Heart left ventricle (tissue), 16 donors: ENCODE measurements around the gene TOLLIP. TPM values are rescaled to one million over a fixed set of nuclear protein-coding genes. Genes with fewer than 3 reads are reported as not detected.

Source experiments
- ATAC-seq, 4 donors: fragments of 200-7000 bp; cut with Tn5 transposase; one replicate each; pipeline ENCODE4 v1.9.1; 2020 to 2022; ENCODE audit warnings: moderate library complexity in 4 of 4, mild to moderate bottlenecking in 3 of 4, moderate number of reproducible peaks in 1 of 4
- DNase-seq, 5 donors: peaks; one replicate each; pipeline ENCODE4 v3.0.0-alpha.2; 2020
- H3K27ac ChIP-seq, 12 donors: fragments of 200-600 bp; sonication (generic) in 4 of 12; one replicate each; pipeline versions ENCODE4 v1.5.0 to v1.8.0; 2016 to 2022; ENCODE audit warnings: mild to moderate bottlenecking in 2 of 12
- H3K27me3 ChIP-seq, 9 donors: fragments of 200-600 bp; sonication (generic) in 2 of 9; one replicate each; pipeline versions ENCODE4 v1.5.1 to v1.8.0; 2016 to 2022; ENCODE audit warnings: mild to moderate bottlenecking in 3 of 9
- H3K36me3 ChIP-seq, 9 donors: fragments of 200-600 bp; sonication (generic) in 2 of 9; one replicate each; pipeline versions ENCODE4 v1.5.0 to v1.8.0; 2018 to 2022; ENCODE audit warnings: mild to moderate bottlenecking in 2 of 9
- H3K4me1 ChIP-seq, 12 donors: fragments of 200-600 bp; sonication (generic) in 4 of 12; one replicate each; pipeline versions ENCODE4 v1.5.0 to v1.8.0; 2016 to 2022; ENCODE audit warnings: mild to moderate bottlenecking in 3 of 12
- H3K4me3 ChIP-seq, 12 donors: fragments of 200-600 bp; sonication (generic) in 4 of 12; one replicate each; pipeline versions ENCODE4 v1.5.0 to v1.8.0; 2017 to 2022; ENCODE audit warnings: mild to moderate bottlenecking in 9 of 12, moderate library complexity in 4 of 12
- H3K9me3 ChIP-seq, 12 donors: fragments of 200-600 bp; sonication (generic) in 4 of 12; one replicate each; pipeline versions ENCODE4 v1.5.0 to v1.8.0; 2016 to 2022; ENCODE audit warnings: mild to moderate bottlenecking in 1 of 12
- POLR2A ChIP-seq, 2 donors: fragments of 450-650 bp; IDR thresholded peaks; one replicate each; pipeline ENCODE4 v1.6.1; 2017; ENCODE audit warnings: antibody characterized with exemption in 2 of 2, mild to moderate bottlenecking in 2 of 2, moderate library complexity in 2 of 2
- WGBS, 4 donors: extraction: QIAGEN DNeasy Blood & Tissue Kit in 2 of 4; methylation state at CpG; one replicate each; pipeline versions ENCODE4 v1.1.5 to v1.1.7; 2013 to 2018; 5-methylcytosine and 5-hydroxymethylcytosine counted together
- intact Hi-C, 10 donors: fragments of 100-400 bp; cut with DNase I; formaldehyde crosslinking; loops; one replicate each; pipeline versions ENCODE4 v1.11.1 to v1.14.2; 2022
- polyA plus RNA-seq, 2 donors: library from polyadenylated mRNA; stranded (reverse); fragments of 200-250 nt; gene quantifications; one replicate each; pipeline ENCODE4 v1.2.3, GENCODE V29; 2013
- total RNA-seq, 9 donors: library from RNA; depleted of rRNA in 2 of 9; stranded (reverse); fragments of >200 nt in 2 of 9; fragmentation: NEBNext Ultra II Directional in 3 of 9; extraction: Animal tissue kit (Norgen Biotek cat#: 25700) in 3 of 9; gene quantifications; one replicate each; pipeline versions ENCODE4 v1.1.0 to v1.2.4, GENCODE V29; 2016 to 2023
- TF ChIP-seq, protein P1 (sequence below), 12 donors: fragments of 200-600 bp; sonication (generic) in 4 of 12; IDR thresholded peaks; one replicate each; pipeline versions ENCODE4 v1.5.0 to v1.8.0; 2018 to 2022; ENCODE audit warnings: antibody characterized with exemption in 12 of 12, mild to moderate bottlenecking in 5 of 12
- donor health status: ischemic (EF 13 %, LVEDD 7.1; RV severe dilation, severe dysfunction).
- donor health status: healthy with polysubstance abuse.
- donor health status: DM: no; HTN: yes; CAD: no.
- donor health status: DM: no; HTN: no; CAD: no.
- donor health status: ischemic (EF 25% LVEDD 6.9; RV normal size, moderate dysfunction).
- donor health status: ischemic (EF 25% LVEDD 5.7; RV mildly dilated, moderate dysfunction).
- donor health status: healthy.
- donor health status: DM: yes; HTN: yes; CAD: no.
- donor health status: ischemic (EF 35%, LVEDD 5.7; RV mildly dilated, moderate dysfunction).
- donor health status: nonischemic (EF 11% LVEDD 7.7; RV severe dilation, severe dysfunction).
- donor health status: DM: yes; HTN: yes; CAD: no.
- donor health status: PGD.
- donor health status: ischemic (EF 29% LVEDD 5.4; RV normal size, mild dysfunction).
- donor health status: nonischemic (EF 23%, LVEDD 6.1; RV moderate dilation, normal function).

TOLLIP gene
- total and polyA plus RNA-seq, 11 donors: 27.4 to 57.2 (median 44.9) TPM

DNA sequence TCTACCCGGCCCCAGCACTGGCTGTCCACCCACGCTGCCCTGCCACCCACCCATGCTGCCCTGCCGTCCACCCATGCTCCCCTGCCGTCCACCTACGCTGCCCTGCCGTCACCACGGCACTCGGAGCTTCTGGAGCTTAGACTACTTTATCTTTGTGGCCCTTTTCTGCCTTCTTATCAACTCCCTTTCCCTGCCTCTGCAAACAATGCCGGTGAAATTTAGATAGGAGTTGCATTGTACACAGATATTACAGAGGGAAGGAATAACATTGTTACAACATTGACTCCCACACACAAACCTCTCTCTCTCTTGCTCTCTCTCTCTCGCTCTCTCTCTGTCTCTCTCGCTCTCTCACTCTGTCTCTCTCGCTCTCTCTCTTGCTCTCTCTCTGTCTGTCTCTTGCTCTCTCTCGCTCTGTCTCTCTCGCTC lies 46.6 kb upstream of the TOLLIP start:
- DNase-seq (no peak), ATAC-seq (no peak)
- H3K27ac ChIP-seq: no peak overlapping the region
- intact Hi-C loops: no loop called here
- TF ChIP-seq, protein P1, sequence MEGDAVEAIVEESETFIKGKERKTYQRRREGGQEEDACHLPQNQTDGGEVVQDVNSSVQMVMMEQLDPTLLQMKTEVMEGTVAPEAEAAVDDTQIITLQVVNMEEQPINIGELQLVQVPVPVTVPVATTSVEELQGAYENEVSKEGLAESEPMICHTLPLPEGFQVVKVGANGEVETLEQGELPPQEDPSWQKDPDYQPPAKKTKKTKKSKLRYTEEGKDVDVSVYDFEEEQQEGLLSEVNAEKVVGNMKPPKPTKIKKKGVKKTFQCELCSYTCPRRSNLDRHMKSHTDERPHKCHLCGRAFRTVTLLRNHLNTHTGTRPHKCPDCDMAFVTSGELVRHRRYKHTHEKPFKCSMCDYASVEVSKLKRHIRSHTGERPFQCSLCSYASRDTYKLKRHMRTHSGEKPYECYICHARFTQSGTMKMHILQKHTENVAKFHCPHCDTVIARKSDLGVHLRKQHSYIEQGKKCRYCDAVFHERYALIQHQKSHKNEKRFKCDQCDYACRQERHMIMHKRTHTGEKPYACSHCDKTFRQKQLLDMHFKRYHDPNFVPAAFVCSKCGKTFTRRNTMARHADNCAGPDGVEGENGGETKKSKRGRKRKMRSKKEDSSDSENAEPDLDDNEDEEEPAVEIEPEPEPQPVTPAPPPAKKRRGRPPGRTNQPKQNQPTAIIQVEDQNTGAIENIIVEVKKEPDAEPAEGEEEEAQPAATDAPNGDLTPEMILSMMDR (IDR thresholded peaks at IDR 0.05): no peak
- TF ChIP-seq POLR2A (IDR thresholded peaks at IDR 0.05): no peak
- no peaks in the 10 kb centered on the region for H3K9me3 ChIP-seq
- 34 to 45% (median 37%) methylated on average over 14 of the region's 14 CpGs for WGBS, 4 donors
- no peak overlapping the region for H3K4me3 ChIP-seq
- H3K36me3 ChIP-seq: no peaks in the 10 kb centered on the region
- H3K27me3 ChIP-seq: peaks cover 0 to 8% (median 0%) of the 10 kb centered on the region in 9 donors
- peaks cover 0 to 5% (median 0%) of the 10 kb centered on the region in 12 donors for H3K4me1 ChIP-seq

DNA sequence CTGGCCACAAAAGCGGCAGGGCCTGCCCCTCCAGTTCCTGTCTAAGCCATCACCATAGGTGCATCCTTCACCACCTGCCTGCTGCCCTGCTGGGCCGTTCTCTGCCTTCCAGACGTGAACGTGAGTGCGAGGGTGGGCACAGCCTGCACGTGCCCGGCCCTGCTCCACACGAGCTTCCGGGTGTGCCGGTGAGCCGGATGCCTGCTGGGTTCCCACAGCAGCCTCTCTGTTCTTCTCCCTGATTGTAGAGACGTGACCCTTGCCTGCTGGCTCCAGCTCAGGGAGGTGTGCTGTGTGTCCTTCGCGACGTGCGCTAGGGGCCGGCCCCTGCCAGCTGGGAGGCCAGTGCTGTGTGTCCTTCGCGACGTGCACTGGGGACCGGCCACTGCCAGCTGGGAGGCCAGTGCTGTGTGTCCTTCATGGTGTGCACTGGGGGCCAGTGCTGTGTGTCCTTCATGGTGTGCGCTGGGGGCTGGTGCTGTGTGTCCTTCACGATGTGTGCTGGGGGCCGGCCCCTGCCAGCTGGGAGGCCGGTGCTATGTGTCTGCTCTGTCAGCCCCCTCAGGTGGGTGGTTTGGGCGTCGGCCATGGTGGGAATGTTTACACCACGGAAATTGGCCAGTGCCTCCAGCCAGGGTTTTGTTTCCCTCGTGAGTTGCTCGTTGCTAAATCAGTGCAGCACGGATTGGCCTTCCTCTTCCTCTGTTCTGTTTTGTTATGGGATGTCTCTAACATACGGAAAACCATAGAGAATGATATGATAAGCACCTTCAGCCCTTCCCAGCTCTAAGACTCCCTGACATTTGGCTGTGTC lies 44.9 kb upstream of the TOLLIP start:
- ATAC-seq (peak in 1 of 4 donors; percentile 20), DNase-seq (no peak)
- Histone ChIP-seq H3K9me3 (no peaks in the 10 kb centered on the region), H3K27me3 (peaks cover 0 to 18% (median 0%) of the 10 kb centered on the region in 9 donors), H3K4me3 (no peak overlapping the region), H3K36me3 (no peaks in the 10 kb centered on the region), H3K4me1 (peaks cover 0 to 5% (median 0%) of the 10 kb centered on the region in 12 donors), H3K27ac (no peak overlapping the region)
- intact Hi-C loops: no loop called here
- TF ChIP-seq, protein P1 (IDR thresholded peaks at IDR 0.05): no peak
- TF ChIP-seq POLR2A (IDR thresholded peaks at IDR 0.05): no peak
- WGBS, 4 donors: 78 to 82% (median 80%) methylated on average over 26 to 32 of the region's 32 CpGs

DNA sequence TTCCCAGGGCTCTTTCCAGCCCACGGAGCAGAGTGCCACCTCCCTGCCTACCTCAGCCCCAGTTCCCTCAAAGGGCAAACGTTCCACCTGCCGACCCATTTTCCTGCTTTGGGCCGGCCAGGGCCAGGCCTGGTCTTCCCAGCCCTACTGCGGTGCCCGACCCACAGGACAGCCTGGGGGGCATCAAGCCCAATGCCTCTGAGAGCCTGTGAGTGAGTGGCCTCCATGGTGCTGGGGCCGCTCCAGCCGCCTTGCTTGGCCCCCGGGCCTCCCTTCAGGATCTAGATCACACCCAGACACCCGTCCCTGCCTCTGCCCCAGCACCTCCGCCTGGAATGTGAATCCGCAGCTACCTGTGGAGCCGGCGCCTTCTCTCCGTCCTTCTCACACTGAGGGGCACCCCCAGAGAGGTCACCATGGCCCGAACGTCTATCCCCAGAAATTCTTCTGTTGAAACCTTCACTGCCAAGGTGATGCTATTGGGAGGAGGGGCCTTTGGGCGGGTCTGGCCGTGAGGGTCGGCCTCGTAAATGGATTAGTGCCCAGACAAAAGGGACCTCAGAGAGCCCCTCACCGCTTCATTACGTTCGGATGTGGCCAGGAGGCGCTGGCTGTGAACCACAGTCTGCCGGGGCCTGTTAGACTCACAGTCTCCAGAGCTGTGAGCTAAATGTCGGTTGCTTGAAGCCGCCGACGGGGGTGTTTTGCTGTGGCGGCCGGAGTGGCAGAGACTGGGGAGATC lies 44.1 kb upstream of the TOLLIP start:
- no peak overlapping the region for H3K27ac ChIP-seq
- H3K36me3 ChIP-seq: no peaks in the 10 kb centered on the region
- H3K4me1 ChIP-seq: peaks cover 0 to 5% (median 0%) of the 10 kb centered on the region in 12 donors
- H3K27me3 ChIP-seq: peaks cover 0 to 22% (median 2%) of the 10 kb centered on the region in 9 donors
- H3K9me3 ChIP-seq: no peaks in the 10 kb centered on the region
- WGBS, 4 donors: 77 to 83% (median 79%) methylated on average over 29 to 32 of the region's 32 CpGs
- TF ChIP-seq, protein P1 (IDR thresholded peaks at IDR 0.05): no peak
- no peak for TF ChIP-seq POLR2A (IDR thresholded peaks at IDR 0.05)
- intact Hi-C loops: no loop called here
- no peak for ATAC-seq
- DNase-seq: no peak
- H3K4me3 ChIP-seq: no peak overlapping the region
